ENCODE measurements around the gene TMEM175.

Gene TMEM175

DNA sequence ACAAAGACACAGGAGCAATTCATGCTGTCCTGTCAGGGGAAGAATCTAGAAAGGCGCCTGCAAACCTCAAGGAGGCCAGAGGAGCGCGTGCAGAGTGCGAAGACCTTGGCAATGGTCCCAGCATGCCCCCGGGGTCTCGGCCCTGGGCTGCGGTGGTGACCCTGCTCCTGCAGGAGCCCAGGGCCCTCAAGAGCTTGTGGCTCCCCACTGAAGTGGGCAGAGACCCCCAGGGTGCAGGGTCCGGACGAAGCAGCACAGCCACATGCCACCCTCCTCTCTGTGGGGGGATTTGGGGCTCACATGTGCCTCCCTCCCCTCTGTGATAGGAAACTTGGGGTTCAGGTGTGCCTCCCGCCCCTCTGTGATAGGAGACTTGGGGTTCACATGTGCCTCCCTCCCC is 39.5 kb upstream of the TMEM175 start:
- no peak overlapping the region for H3K4me3 Mint-ChIP-seq
- ATAC-seq (replicated peaks), result no peak
- H3K27ac Mint-ChIP-seq, result peak overlapping the region in 1 of 2 donors; percentile 26
- peaks cover 74% of the 10 kb centered on the region for H3K36me3 Mint-ChIP-seq (ENCODE audit: insufficient read depth)
- H3K4me1 Mint-ChIP-seq (ENCODE audit: low read depth in 2 of 2), result no peaks in the 10 kb centered on the region
- peaks cover 0 to under 1% of the 10 kb centered on the region in 2 donors for H3K9me3 Mint-ChIP-seq
- no peaks in the 10 kb centered on the region for H3K27me3 Mint-ChIP-seq
- DNase-seq, result no peak

DNA sequence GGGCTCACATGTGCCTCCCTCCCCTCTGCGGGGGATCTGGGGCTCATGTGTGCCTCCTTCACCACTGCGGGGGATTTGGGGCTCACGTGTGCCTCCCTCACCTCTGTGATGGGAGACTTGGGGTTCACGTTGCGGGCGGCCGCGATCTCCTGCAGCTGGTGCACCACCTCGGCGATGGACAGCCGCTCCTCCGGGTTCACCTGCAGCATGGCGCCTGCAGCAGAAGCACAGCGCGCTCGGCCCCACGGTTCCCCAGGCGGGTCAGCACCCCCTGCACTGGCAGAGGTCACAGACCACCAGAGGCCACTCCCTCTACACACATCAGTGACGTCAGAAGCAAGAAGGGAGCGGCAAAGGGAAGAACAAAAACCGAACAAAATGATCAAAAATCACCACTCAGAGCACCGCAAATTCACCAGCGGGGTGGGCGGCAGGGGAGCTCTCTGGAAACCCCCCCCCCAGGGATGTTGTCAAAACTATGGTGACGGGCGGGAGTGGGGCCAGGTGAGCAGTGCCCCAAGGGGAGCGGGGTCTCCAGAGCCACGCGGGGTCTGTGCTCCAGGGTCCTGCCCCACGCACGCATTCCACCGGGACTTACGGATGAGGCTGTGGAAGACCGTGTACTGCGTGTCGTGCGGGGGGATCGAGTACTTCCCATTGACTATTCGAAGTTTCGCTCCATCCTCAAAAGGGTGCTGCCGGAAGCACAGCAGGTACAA is 38.8 kb upstream of the TMEM175 start:
- no peak overlapping the region for H3K4me3 Mint-ChIP-seq
- peak overlapping the region in 1 of 2 donors; percentile 26 for H3K27ac Mint-ChIP-seq
- ATAC-seq (replicated peaks) (no peak), DNase-seq (no peak)
- peaks cover 75% of the 10 kb centered on the region for H3K36me3 Mint-ChIP-seq (ENCODE audit: insufficient read depth)
- H3K9me3 Mint-ChIP-seq, result no peaks in the 10 kb centered on the region
- H3K4me1 Mint-ChIP-seq (ENCODE audit: low read depth in 2 of 2), result no peaks in the 10 kb centered on the region
- no peaks in the 10 kb centered on the region for H3K27me3 Mint-ChIP-seq

DNA sequence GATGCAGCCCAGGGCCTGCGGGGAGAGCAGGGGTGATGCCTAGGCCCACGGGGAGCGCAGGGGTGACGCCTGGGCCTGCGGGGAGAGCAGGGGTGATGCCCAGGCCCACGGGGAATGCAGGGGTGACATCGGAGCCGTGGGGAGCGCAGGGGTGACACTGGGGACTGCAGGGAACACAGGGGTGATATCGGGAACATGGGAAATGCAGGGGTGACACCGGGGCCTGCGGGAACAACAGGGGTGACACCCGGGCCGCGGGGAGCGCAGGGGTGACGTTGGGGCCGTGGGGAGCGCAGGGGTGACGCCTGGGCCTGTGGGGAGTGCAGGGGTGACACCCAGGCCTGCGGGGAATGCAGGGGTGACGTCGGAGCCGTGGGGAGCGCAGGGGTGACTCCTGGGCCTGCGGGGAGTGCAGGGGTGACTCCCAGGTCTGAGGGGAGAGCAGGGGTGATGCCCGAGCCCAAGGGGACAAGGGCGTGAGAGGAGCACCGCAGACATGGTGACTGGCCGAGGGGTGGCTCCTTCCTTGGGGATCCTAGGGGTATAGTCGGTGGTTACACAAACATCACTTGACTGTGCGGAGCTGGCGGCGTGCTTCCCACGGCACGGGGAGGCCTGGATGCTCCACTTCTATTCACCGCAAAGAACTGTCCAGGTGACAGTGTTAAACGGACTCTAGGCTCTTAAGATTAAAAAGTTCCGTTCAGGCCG is 38.1 kb upstream of the TMEM175 start:
- Mint-ChIP-seq H3K27ac (no peak overlapping the region), H3K4me3 (no peak overlapping the region), H3K36me3 (ENCODE audit: insufficient read depth) (peaks cover 75% of the 10 kb centered on the region), H3K4me1 (ENCODE audit: low read depth in 2 of 2) (peaks cover 3 to 4% of the 10 kb centered on the region in 2 donors), H3K9me3 (no peaks in the 10 kb centered on the region), H3K27me3 (no peaks in the 10 kb centered on the region)
- ATAC-seq (replicated peaks) (no peak), DNase-seq (no peak)

DNA sequence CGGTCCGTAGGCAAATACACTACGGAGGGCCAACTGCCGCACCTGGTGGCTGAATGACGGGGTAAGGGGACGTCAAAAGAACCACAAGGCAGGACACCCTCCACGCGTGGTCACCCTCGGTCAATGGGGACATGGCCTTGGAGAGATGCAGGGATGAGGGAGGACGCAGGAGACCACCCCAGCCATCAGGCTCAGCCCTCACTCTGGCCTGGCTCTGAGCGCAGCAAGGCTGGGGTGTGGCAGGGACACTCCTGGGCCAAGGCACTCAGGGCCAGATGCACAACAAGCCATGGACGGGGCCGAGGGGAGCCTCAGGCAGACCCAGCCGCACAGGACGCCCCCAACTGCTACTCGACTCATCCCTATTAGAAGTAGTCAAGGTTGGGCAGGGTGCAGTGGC is 36.7 kb upstream of the TMEM175 start:
- H3K9me3 Mint-ChIP-seq, result no peaks in the 10 kb centered on the region
- no peak for DNase-seq
- H3K4me1 Mint-ChIP-seq (ENCODE audit: low read depth in 2 of 2), result peaks cover 9 to 14% of the 10 kb centered on the region in 2 donors
- peaks cover 70% of the 10 kb centered on the region for H3K36me3 Mint-ChIP-seq (ENCODE audit: insufficient read depth)
- no peak overlapping the region for H3K4me3 Mint-ChIP-seq
- no peaks in the 10 kb centered on the region for H3K27me3 Mint-ChIP-seq
- ATAC-seq (replicated peaks), result no peak
- peak overlapping the region in 1 of 2 donors; percentile 60 for H3K27ac Mint-ChIP-seq

DNA sequence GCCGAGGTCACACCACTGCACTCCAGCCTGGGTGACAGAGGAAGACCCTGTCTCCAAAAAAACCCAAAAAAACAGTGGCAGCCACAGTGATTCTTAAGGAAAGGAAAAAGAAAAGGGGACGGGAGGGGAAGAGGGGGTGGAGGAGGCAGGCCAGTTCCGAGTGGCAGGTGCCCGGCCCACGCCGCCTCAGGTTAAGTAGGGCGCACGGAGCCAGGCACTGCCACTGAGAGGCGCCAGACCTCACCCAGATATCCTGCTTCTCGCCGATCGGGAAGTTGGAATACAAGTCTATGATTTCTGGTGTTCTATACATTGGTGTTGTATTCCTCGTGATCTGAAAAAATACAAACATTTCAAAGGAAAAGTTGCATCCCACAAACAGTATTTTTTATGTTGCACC is 36.0 kb upstream of the TMEM175 start:
- DNase-seq (no peak), ATAC-seq (replicated peaks) (no peak)
- peaks cover 10 to 14% of the 10 kb centered on the region in 2 donors for H3K4me1 Mint-ChIP-seq (ENCODE audit: low read depth in 2 of 2)
- H3K27me3 Mint-ChIP-seq, result no peaks in the 10 kb centered on the region
- peak overlapping the region in 1 of 2 donors; percentile 60 for H3K27ac Mint-ChIP-seq
- no peak overlapping the region for H3K4me3 Mint-ChIP-seq
- peaks cover 72% of the 10 kb centered on the region for H3K36me3 Mint-ChIP-seq (ENCODE audit: insufficient read depth)
- H3K9me3 Mint-ChIP-seq, result no peaks in the 10 kb centered on the region

DNA sequence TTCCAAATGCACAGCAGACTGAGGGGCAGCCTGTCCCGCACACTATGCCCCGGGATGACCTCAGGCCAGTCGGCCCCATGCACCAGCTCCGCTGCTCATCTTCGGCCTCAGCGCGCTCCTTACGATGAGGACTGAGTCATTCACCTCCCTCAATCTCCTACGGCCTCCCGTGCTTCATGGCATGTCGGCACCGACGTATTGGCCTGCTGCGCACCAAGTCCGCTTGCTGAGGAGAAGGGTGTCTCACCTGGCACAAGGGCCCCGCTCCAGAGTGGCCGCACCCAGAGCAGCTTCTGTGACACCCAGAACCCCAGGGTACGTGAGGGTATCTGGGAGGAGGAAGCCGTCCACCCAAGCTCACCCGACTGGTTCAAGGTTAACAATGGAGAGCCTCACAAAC is 35.6 kb upstream of the TMEM175 start:
- Mint-ChIP-seq H3K4me1 (ENCODE audit: low read depth in 2 of 2) (peaks cover 10 to 15% of the 10 kb centered on the region in 2 donors), H3K27me3 (no peaks in the 10 kb centered on the region), H3K4me3 (no peak overlapping the region), H3K9me3 (no peaks in the 10 kb centered on the region), H3K36me3 (ENCODE audit: insufficient read depth) (peaks cover 72% of the 10 kb centered on the region), H3K27ac (peak overlapping the region; percentile 32 to 44)
- DNase-seq (no peak), ATAC-seq (replicated peaks) (no peak)

DNA sequence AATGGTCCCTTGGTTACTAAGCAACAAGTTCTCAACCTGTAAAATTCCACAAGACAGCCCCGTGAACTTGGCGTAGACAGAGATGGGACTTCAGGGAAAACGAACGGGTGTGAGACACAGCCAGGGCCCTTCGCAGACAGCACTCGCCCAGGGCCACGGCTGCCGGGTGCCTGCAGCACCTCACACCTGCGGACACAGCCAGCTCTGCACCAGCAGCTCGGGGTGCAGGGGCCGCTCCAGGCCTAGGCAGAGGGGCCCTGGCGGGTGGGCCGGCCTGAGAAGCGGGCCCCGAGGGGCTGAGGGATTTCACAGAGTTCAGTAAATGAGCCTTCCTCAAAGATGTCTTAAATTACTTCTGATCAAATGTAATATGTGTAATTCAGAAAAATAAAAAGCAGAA is 34.1 kb upstream of the TMEM175 start:
- no peak for DNase-seq
- no peaks in the 10 kb centered on the region for H3K27me3 Mint-ChIP-seq
- no peaks in the 10 kb centered on the region for H3K9me3 Mint-ChIP-seq
- H3K36me3 Mint-ChIP-seq (ENCODE audit: insufficient read depth), result peaks cover 70% of the 10 kb centered on the region
- no peak for ATAC-seq (replicated peaks)
- peaks cover 10 to 16% of the 10 kb centered on the region in 2 donors for H3K4me1 Mint-ChIP-seq (ENCODE audit: low read depth in 2 of 2)
- no peak overlapping the region for H3K4me3 Mint-ChIP-seq
- no peak overlapping the region for H3K27ac Mint-ChIP-seq

DNA sequence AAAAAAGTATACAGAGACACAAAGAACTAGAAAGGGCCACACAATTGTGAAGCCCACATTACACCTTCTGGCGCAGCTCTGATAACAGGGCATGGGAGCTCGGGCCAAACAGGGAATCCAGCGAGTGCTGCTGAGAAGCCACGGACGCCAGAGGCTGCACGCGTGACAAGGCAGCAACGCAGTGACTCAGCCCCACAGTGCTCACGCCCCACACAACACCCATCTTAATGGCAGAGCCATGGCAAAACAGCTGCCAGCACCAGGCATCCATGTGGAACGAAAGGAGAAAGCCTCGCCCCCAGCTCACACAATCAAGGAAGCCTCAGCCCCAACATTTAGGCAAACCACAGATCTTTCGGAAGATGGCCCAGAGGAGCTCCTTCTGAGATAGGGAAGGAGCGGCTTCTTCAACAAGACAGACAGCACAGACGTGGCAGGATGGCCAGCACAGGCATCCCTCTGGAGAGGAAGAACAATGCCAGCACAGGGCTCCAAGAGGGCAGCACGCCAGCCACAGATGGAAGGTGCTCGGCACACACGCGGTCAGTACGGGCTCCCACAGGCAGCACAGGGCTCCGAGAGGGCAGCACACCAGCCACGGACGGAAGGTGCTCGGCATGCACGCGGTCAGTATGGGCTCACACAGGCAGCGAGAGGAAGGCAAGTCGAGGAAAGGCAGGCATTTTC is 33.2 kb upstream of the TMEM175 start:
- no peak for DNase-seq
- Mint-ChIP-seq H3K4me1 (ENCODE audit: low read depth in 2 of 2) (peaks cover 10 to 16% of the 10 kb centered on the region in 2 donors), H3K27ac (no peak overlapping the region), H3K9me3 (no peaks in the 10 kb centered on the region), H3K4me3 (no peak overlapping the region), H3K27me3 (no peaks in the 10 kb centered on the region), H3K36me3 (ENCODE audit: insufficient read depth) (peaks cover 72% of the 10 kb centered on the region)
- no peak for ATAC-seq (replicated peaks)

DNA sequence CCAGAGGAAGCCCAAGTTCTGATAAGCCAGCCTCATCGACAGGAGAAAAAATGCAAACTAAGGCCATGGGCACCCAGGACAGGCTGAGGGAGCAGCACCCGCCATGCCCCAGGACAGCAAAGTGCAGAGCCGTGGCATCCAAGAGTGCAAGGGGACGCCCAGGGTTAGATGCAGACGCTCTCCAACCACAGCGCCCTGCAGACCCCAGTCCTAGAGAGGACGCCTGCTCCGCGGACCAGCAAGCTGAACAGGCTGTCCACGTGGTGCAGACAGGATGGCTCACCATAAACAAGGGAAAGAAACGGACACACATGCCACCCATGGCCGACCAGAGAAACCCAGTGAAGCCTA is 32.7 kb upstream of the TMEM175 start:
- H3K27ac Mint-ChIP-seq, result peak overlapping the region in 1 of 2 donors; percentile 49
- H3K4me3 Mint-ChIP-seq, result no peak overlapping the region
- H3K36me3 Mint-ChIP-seq (ENCODE audit: insufficient read depth), result peaks cover 72% of the 10 kb centered on the region
- ATAC-seq (replicated peaks) (no peak), DNase-seq (no peak)
- no peaks in the 10 kb centered on the region for H3K9me3 Mint-ChIP-seq
- no peaks in the 10 kb centered on the region for H3K27me3 Mint-ChIP-seq
- peaks cover 10 to 16% of the 10 kb centered on the region in 2 donors for H3K4me1 Mint-ChIP-seq (ENCODE audit: low read depth in 2 of 2)

DNA sequence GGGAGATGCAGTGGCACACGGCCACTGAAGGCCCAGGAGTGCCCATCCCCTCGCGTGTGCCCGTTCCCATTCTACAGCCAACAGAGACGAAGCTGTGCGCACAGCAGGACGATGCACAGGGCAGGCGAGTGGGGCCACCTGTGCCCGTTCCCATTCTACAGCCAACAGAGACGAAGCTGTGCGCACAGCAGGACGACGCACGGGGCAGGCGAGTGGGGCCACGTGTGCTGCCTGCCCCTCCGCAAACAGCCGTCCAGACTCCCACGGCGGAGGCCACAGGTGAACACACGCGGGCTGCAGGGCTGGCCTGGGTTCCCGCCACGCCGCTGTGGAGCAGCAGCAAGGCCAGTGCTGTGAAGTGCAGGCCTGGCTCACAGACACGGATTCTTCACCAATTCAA is 32.2 kb upstream of the TMEM175 start:
- Mint-ChIP-seq H3K36me3 (ENCODE audit: insufficient read depth) (peaks cover 73% of the 10 kb centered on the region), H3K27me3 (no peaks in the 10 kb centered on the region), H3K9me3 (no peaks in the 10 kb centered on the region), H3K4me1 (ENCODE audit: low read depth in 2 of 2) (peaks cover 10 to 16% of the 10 kb centered on the region in 2 donors), H3K4me3 (no peak overlapping the region), H3K27ac (peak overlapping the region in 1 of 2 donors; percentile 49)
- DNase-seq (no peak), ATAC-seq (replicated peaks) (no peak)

DNA sequence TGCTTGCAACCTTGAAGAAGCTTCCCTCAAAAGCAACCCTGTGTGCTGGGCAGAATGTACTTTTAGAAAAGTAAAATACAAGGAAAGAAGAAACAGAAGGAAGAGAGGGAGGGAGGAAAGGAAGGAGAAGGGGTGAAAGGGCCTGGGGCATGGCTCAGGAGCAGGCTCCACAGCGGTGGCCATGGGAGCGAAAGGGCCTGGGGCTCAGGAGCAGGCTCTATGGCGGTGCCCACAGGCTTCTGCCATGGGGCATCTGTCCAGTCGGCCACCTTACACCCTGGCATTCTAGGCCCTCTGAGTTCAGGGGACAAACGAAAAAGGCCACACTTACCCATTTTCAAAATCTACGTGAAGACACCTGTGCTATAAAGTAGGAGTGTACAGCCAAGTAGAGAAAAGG is 31.5 kb upstream of the TMEM175 start:
- ATAC-seq (replicated peaks) (no peak), DNase-seq (no peak)
- peaks cover 0 to 1% of the 10 kb centered on the region in 2 donors for H3K9me3 Mint-ChIP-seq
- H3K4me3 Mint-ChIP-seq, result no peak overlapping the region
- H3K36me3 Mint-ChIP-seq (ENCODE audit: insufficient read depth), result peaks cover 73% of the 10 kb centered on the region
- peak overlapping the region in 1 of 2 donors; percentile 26 for H3K27ac Mint-ChIP-seq
- no peaks in the 10 kb centered on the region for H3K27me3 Mint-ChIP-seq
- peaks cover 10 to 16% of the 10 kb centered on the region in 2 donors for H3K4me1 Mint-ChIP-seq (ENCODE audit: low read depth in 2 of 2)

DNA sequence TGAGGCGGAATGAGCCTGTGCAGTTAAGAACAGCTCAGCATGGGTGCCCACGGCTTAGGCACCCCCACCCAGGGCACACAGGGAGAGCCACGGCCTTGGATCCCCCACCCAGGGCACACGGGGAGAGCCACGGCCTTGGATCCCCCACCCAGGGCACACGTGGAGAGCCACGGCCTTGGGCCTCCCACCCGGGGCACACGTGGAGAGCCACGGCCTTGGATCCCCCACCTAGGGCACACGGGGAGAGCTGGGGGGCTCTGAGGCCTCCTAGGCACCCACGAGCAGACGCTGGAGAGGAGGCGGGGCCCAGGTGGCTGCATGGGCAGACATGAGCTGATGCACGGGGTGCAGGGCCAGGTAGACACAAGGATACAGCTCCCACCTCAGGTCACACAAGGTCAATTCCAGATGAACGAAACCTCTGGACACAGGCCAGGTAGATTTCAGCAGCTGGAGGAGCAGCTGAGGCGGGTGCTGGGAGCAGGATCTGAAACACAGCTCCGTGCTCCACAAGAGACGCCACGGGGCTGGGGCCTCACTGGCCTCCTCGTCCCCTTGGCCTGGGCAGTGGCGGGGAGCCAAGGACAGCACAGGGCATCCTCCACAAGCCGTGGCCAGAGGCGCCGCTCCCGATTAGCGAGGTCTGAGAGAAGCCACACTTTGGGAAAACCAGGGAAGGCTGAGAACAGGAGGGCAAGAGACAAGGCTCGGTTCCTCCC is 30.9 kb upstream of the TMEM175 start:
- Mint-ChIP-seq H3K27me3 (no peaks in the 10 kb centered on the region), H3K4me1 (ENCODE audit: low read depth in 2 of 2) (peaks cover 10 to 16% of the 10 kb centered on the region in 2 donors), H3K27ac (peak overlapping the region in 1 of 2 donors; percentile 26), H3K9me3 (peaks cover 0 to 3% of the 10 kb centered on the region in 2 donors), H3K36me3 (ENCODE audit: insufficient read depth) (peaks cover 73% of the 10 kb centered on the region), H3K4me3 (no peak overlapping the region)
- no peak for DNase-seq
- no peak for ATAC-seq (replicated peaks)
